ENCODE measurements around the gene FNBP1L. TPM values are rescaled to one million over a fixed set of nuclear protein-coding genes. Genes with fewer than 3 reads are reported as not detected.

Gene FNBP1L
- total RNA-seq, 1 experiment from 2014 or later, result 119 TPM

DNA sequence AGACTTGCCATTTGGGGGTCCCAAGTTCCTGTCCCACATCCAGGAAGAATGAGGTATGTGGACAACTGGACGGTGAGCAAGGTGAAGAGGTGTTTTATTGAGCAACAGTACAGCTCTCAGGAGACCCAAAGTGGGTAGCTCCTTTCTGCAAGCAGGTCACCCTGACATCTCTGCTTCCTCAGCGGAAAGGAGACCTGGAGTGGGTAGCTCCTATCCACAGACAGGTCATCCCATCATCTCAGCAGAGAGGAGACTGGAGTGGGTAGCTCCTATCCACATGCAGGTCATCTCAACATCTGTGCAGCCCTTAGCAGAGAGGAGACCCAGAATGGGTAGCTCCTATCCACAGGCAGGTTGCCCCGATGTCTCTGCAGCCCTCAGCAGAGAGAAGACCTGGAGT, 13.8 kb upstream of the FNBP1L start:
- TF ChIP-seq, protein P1, sequence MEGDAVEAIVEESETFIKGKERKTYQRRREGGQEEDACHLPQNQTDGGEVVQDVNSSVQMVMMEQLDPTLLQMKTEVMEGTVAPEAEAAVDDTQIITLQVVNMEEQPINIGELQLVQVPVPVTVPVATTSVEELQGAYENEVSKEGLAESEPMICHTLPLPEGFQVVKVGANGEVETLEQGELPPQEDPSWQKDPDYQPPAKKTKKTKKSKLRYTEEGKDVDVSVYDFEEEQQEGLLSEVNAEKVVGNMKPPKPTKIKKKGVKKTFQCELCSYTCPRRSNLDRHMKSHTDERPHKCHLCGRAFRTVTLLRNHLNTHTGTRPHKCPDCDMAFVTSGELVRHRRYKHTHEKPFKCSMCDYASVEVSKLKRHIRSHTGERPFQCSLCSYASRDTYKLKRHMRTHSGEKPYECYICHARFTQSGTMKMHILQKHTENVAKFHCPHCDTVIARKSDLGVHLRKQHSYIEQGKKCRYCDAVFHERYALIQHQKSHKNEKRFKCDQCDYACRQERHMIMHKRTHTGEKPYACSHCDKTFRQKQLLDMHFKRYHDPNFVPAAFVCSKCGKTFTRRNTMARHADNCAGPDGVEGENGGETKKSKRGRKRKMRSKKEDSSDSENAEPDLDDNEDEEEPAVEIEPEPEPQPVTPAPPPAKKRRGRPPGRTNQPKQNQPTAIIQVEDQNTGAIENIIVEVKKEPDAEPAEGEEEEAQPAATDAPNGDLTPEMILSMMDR (conservative IDR thresholded peaks at IDR 0.05), result no peak
- Mint-ChIP-seq H3K9me3 (peaks cover 13 to 17% of the 10 kb centered on the region in 2 experiments), H3K36me3 (ENCODE audit: insufficient read depth in 1 of 3, low read depth in 3 of 3) (peaks cover 3 to 19% (median 3%) of the 10 kb centered on the region in 3 experiments; a peak in 4 of 7 replicates), H3K4me1 (peaks cover 0 to 3% of the 10 kb centered on the region in 2 experiments; a peak in 2 of 4 replicates), H3K27me3 (ENCODE audit: low read depth) (no peaks in the 10 kb centered on the region), H3K27ac (no peak overlapping the region), H3K4me3 (no peak overlapping the region)
- Histone ChIP-seq H3K27me3 (ENCODE audit: insufficient read depth, low read length) (no peaks in the 10 kb centered on the region), H3K56ac (ENCODE audit: insufficient read length, low read depth, low read length) (no peak overlapping the region), H3K23ac (ENCODE audit: insufficient read length, low read depth, low read length) (no peak overlapping the region), H3K9ac (ENCODE audit: extremely low read depth, insufficient read length, low read length) (no peak overlapping the region), H2BK12ac (ENCODE audit: insufficient read length, low read depth, low read length) (no peak overlapping the region), H2BK20ac (ENCODE audit: low read depth, low read length, poor library complexity, severe bottlenecking) (no peak overlapping the region), H3K4me1 (ENCODE audit: insufficient read depth, low read length) (no peaks in the 10 kb centered on the region), H4K5ac (ENCODE audit: insufficient read length, low read depth, low read length) (no peak overlapping the region), H3T11ph (ENCODE audit: low read length) (no peak overlapping the region), H4K91ac (ENCODE audit: insufficient read length, low read depth, low read length) (no peak overlapping the region), H2BK5ac (ENCODE audit: insufficient read length, low read length) (no peak overlapping the region), H2AK5ac (ENCODE audit: insufficient read length, low read length) (no peak overlapping the region), H3K23me2 (ENCODE audit: insufficient read length, low read depth, low read length, poor library complexity, severe bottlenecking) (no peaks in the 10 kb centered on the region), H3K9me3 (ENCODE audit: control insufficient read depth, low read depth, low read length) (peaks cover 15% of the 10 kb centered on the region), H4K20me1 (ENCODE audit: control insufficient read depth, insufficient read depth, insufficient read length) (no peaks in the 10 kb centered on the region), H2BK15ac (ENCODE audit: low read depth, low read length) (no peak overlapping the region), H4K8ac (replicated peaks; ENCODE audit: insufficient read length, low read depth, low read length) (no peak overlapping the region), H3K27ac (ENCODE audit: insufficient read length, low read depth, low read length) (no peak overlapping the region), H3K18ac (ENCODE audit: insufficient read length, low read depth, low read length) (no peak overlapping the region), H3K4me2 (ENCODE audit: insufficient read depth, insufficient read length, low read length) (no peak overlapping the region), H2AFZ (ENCODE audit: low read length) (no peak overlapping the region), H3K4ac (ENCODE audit: low read depth, low read length) (no peak overlapping the region), H3K79me1 (ENCODE audit: insufficient read depth, low read depth, low read length, poor library complexity, severe bottlenecking) (no peaks in the 10 kb centered on the region), H3K14ac (ENCODE audit: insufficient read depth, low read length) (no peak overlapping the region), H3K79me2 (ENCODE audit: insufficient read depth, low read length) (no peaks in the 10 kb centered on the region), H2BK120ac (ENCODE audit: low read depth, low read length, poor library complexity, severe bottlenecking) (no peak overlapping the region)
- no CpG with 5 or more reads among the region's 3 CpGs for WGBS (ENCODE audit: extremely low coverage, insufficient read length, low lambda C conversion rate)
- no peak for DNase-seq
